ENCODE data around the gene TOMM70.
"Not testable (repeated sequence)": the region's sequence is repeated elsewhere in the genome, so short reads cannot be mapped to it uniquely, and the experiment has no call there.

TOMM70 gene

DNA sequence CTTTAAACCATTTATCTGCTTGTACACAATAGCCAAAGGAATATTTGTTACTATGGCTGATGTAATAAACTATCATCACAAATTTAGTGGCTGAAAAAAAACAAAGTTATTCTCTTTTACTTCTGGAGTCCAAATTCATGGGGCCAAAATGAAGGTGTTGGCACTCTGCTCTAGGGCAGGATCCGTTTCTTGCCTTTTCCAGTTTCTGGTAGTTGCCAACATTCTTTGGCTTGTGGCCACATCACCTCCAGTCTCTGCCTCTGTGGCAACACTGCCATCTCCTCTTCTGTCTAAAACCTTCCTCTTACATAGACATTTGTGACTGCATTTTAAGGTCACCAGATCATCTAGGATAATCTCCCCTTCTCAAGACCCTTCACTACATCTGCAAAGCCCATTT, 39.0 kb downstream of the TOMM70 start:
- no peak for DNase-seq

DNA sequence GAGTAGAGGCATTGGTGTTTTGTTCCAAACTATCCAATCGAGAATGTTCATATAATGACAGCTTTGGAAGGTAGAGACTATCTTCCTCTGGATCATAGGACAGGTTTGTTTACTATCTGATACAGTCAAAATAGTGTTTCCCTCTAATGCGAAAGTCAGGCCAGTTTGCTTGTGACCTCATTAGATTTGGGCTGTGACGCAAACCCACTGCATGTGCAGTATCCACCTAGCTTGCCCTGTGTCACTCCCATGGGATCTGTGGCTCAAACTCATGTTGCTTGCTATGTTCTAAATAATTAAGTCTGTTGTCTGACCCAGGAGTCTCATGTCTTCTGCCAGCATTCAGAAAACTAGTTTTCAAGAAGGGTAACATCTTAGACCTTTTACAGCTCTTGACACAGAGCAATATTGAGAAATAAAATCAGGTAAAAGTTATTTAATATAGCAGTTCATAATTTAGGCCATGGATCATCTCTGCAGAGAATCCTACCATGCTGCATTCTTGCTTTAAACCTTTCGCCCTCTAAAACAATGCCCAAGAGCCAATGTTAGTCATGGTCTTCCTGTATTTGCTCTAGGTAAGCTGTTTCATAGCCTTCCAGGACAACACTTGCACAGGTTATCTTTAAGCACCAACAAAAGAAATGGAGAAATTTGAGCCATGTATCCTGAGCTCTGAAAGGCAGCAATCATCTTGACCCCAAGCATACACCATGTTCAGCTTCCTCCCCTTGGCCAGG, 40.0 kb downstream of the TOMM70 start:
- DNase-seq, result no peak

DNA sequence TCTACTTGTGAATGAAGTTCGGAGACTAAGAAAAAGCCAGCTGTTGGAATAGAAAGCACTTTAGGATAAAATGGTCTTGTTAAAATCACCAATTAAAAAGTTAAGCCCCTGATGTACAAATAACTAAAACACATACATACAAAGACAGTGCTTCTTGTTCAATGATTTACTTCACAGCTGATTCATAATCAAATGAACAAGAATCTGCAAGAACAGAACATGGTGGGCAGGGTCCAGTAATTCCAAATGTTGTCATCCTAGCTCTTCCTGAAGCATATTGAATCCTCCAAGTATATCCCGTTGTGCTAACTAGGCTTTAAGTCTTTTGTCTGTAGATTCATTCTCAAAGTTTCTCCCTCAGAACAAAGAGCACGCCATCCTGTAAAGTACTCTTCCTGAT, 41.9 kb downstream of the TOMM70 start:
- DNase-seq, result no peak

DNA sequence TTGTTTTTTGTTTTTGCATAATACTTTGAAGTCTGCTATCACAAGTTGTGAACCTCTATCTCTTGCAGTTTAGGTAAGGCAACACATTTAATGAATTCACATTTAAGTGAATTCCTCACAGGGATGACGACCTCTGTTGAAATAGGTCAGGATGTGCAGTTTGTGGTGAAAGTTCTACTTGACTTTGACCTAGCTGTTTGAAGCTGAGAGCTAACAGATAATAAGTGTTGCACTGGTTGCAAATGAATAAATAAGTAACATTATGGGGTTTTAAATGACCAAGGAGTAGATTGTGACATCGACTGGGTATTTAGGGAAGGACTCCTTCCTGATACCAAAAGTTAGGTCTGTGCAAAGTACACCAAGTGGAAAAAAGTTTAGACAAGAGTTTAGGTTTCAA, 42.5 kb downstream of the TOMM70 start:
- DNase-seq, result no peak

DNA sequence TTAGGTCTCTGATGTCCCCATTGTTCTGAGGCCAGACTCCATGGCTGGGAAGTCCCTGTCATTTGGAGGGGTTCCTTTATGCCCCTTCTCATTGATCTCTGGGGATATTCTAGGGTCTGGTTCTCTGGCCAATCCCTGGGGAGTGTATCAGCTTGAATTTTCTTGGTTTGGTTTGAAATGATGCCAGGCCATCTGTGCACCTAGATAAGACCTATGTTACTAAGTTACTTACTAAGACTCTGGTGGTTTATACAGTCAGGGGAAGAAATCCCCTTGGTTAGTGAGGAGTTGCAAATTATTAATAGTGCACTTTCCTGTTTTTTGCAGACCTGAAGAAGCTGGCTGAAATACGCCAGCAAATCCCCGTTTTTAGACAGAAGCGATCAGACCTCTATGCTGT, 46.0 kb downstream of the TOMM70 start:
- no peak for DNase-seq

DNA sequence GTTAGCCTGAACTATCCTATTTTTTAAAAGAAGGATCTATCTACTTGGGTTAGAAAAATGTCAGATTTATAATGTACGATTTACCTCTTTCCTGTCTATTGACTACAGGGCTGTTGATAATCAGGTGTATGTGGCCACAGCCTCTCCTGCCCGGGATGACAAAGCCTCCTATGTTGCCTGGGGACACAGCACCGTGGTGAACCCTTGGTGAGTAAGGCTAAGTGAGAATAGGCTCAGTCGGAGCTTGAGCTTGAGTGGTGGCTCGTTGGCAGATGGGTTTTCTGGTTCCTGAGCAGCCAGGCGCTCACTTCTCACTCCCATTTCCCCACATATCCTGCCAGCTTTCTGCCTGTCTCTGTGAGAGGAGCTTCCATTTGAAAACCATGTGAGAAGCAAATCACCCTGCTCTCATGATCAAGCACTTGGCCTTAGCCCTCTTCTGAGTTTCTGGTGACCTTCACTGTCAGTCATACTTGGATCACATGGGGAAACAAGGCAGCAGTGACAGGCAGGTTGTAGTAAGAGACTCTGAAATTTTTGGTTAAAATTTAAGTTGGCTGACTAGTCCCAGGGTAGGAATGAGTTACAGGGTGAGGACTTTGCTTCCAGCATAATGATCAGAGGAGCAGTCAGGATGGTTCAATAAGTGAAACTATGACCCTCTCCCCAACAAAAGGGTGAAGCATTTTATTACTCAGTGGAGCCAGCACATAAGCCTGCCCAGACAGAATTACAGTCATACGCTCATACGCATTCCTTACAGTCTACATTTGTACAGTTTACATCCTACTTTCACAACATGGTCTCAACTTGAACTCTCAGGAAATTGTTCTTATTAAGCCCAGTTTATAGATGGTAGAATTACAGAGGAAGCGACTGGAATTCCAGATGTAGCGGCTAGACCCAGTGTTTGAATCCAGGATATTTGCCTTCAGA, 48.3 kb downstream of the TOMM70 start:
- DNase-seq, result no peak

DNA sequence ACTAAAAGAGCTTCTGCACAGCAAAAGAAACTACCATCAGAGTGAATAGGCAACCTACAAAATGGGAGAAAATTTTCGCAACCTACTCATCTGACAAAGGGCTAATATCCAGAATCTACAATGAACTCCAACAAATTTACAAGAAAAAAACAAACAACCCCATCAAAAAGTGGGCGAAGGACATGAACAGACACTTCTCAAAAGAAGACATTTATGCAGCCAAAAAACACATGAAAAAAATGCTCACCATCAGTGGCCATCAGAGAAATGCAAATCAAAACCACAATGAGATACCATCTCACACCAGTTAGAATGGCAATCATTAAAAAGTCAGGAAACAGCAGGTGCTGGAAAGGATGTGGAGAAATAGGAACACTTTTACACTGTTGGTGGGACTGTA, 49.1 kb downstream of the TOMM70 start:
- DNase-seq, result not testable (repeated sequence)

DNA sequence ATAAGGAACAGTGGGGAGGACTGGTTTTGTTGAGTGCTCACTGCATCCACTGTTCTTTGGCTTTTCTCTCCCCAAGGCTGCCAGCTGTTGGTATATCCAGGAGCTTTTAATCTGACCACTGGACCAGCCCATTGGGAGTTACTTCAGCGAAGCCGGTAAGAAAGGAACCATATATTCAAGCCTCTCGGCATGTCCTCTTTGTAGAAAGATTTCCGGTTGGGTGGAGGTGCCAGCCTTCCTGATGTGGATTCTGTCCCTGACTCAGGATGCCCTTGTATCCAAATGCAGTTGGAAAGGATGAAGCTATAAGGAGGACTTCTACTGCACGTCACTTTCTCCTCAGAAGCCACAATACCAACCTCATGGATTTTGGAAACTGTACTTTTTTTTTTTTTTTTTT, 52.2 kb downstream of the TOMM70 start:
- no peak for DNase-seq

DNA sequence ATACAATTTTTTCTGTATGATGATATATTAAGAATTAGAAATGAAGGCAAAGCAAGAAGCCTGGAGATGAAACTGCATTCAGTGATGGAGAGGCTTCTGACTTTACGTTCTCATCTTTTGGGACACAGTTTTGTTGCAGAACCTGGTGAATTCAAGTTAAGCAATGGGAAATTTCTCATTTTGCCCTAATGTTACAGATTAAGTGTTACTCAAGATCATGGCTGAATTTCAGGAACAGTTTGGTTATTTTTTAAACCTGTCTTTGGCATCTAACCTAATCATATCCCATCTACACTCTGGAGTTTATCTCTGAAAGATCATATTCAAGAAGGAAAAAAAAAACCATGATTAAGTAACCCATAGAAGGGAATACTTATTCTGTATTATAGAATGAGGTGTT, 60.4 kb downstream of the TOMM70 start:
- no peak for DNase-seq

DNA sequence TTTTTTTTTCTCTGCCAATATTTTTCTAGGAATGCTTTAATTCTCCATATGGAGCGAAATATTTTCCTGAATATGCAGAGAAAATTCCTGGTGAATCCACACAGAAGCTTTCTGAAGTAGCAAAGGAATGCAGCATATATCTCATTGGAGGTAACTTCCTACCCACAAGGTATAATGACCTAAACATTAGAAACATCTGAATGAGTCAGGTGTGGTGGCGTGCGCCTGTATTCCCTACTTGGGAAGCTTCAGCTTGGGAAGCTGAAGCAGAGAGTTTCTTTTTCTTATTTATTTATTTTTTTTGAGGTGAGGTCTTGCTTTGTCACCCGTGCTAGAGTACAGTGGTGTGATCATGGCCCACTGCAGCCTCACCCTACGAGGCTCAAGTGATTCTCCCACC, 61.1 kb downstream of the TOMM70 start:
- DNase-seq, result no peak

DNA sequence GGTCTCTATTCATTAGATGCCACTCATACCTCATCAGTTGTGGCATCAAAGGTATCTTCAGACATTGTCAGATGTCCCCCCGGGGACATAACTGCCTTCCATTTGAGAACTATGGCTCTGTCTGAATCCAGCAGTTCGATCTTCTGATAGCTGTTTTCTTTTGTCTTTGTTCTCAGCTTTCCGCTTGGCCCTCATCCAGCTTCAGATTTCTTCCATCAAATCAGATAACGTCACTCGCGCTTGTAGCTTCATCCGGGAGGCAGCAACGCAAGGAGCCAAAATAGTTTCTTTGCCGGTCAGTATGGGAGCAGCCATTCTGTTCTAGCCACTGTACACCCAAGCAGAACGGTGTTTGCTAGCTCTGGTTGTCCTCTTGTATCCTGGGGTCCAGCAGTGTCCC, 62.0 kb downstream of the TOMM70 start:
- no peak for DNase-seq

DNA sequence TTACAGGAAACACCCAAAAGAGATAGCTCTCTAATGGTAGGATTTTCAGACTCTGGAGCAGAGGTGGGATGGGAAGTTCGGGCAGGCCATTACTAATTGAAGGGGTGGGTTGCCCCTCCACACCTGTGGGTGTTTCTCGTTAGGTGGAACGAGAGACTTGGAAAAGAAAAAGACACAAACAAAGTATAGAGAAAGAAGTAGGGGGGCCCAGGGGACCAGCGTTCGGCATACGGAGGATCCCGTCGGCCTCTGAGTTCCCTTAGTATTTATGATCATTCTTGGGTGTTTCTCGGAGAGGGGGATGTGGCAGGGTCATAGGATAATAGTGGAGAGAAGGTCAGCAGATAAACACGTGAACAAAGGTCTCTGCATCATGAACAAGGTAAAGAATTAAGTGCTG, 64.7 kb downstream of the TOMM70 start:
- not testable (repeated sequence) for DNase-seq

DNA sequence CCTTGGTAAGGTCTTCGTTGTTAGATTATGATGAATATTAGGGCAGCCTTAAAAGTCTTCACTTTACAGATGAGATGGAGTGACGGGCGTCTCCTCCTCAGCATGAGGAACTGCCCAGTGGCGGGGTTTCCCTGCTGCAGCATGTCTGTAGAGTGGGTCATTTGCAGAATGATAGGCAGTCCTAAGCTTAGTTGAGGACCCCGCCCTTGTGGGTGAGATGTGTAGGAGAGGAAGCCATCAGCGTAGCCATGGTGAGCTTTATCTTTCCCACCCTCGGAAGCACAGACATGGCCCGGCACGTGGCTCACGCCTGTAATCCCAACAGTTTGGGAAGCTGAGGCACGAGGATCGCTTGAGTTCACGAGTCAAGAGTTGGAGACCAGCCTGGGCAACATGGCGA, 65.5 kb downstream of the TOMM70 start:
- DNase-seq, result peak; percentile 47 to 51

DNA sequence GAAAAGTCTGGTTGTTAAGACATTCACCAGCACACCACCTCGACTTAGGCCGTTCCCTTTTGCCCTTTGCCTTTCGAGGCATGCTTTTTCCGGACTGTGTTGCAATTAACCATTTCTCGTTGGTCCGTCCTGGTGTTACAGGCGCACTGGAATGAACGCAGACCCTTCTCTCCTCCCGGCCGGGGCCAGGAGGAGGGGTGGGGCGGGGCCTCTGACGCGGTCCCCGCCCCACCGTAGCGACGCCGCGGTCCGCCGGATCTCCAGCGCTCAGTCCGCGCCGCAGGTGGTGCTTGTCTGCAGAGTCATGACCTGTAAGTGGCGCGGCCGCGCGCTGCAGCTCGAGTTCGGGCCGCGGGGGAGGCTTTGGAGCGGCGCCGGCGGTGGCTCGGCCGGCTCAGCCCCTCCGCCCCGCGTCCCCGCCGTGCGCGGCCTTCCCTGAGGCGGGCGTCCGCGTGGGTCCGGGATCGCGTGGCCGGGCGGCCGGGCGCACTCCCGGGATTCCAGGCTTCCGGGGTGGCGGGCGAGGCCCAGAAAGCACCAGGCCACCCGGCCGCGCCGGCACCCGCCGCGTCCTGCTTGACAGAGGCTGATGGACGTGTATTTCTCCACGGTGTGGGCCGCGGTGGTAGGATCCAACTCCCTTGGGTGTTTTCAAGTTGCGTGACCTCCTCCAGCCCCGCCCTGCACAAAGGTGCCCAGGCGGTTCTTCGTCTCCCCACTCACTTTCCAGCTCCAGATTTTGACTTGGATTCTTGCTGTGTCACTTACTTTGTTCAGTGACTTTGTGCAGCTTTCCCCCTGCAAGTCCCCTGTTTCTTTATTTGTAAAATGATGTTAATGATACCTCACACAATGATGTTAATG, 66.2 kb downstream of the TOMM70 start, which contains the start of gene NIT2:
TSS of gene NIT2 (plus strand) at position 270 of the 864 bp plus-strand sequence. CDS start at position 305, 35 bp downstream.
- peak; percentile 81 to 82 for DNase-seq

DNA sequence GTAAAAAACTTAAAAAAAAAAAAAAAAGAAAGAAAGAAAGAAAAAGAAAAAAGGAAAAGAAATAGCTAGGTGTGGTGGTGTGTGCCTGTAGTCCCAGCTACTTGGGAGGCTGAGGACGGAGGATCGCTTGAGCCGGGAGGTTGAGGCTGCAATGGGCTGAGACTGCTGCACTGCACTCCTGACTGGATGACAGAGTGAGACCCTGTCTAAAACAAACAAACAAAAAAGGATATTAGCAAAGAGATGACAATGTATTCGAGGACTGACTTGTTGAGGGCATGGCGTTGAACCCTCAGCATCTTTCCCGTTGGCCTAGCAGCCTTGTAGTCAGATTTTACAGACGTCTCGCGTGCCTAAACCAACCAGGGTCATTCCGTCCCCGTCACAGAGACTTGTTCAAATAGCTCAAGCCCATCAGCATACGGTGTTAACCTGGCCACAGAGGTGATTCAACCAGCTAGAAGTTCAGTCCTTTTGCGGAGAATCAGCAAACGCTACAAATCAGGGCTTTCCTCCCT, 66.9 kb downstream of the TOMM70 start:
- no peak for DNase-seq

DNA sequence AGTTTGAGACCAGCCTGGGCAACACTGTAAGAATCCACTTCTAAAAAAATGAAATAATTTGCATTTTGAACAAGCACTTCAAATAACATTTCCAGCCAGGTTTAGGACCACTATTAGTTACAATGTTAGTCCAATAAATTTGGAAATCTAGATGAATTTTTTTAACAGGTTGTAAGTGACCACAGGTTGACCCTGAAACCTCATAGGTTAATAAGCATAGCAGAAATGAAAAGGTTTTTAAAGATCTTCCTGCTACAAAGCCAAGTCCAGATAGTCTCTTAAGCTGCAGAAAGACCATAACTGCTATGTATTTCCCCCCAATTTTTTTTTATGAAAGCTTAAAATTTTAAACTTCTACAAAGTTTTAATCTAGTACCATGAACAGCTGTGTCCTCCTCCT, 67.8 kb downstream of the TOMM70 start:
- no peak for DNase-seq

DNA sequence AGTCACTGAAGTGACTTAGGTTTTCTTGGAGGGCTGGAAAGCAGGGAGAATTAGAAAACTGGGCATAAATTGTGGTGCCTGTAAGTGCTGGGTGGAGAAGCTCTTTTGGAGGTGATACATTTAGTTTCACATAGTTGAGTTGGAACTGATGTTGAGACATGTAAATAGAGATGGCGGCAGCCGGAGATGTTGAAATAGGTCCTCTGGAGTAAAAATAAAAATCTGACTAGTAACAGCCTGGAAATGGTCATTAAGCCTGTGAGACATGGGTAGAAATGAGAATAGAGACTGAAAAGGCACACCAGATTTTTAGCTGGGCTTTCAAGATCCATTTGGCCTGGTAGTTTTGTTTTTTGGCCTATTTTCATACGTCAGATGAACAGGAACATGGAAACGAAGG, 69.2 kb downstream of the TOMM70 start:
- no peak for DNase-seq

DNA sequence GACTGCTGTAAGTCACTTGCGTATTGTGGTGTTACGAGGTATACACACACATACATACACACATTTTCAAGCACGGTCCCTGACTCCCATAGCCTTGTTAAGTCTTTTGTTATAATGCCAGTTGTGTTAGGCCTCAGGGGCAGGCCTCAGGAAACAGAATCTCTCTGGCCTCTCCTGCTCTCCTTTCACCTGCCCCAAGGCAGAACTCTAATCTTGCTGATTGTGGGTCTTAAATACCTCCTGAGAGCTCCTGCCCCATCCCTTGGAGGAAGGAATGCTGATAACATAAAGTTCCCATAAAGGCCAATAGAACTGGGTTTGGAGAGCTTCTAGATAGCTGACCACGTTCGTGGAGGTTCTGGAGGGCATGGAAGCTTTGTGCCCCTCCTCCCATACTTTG, 70.2 kb downstream of the TOMM70 start:
- DNase-seq, result no peak

DNA sequence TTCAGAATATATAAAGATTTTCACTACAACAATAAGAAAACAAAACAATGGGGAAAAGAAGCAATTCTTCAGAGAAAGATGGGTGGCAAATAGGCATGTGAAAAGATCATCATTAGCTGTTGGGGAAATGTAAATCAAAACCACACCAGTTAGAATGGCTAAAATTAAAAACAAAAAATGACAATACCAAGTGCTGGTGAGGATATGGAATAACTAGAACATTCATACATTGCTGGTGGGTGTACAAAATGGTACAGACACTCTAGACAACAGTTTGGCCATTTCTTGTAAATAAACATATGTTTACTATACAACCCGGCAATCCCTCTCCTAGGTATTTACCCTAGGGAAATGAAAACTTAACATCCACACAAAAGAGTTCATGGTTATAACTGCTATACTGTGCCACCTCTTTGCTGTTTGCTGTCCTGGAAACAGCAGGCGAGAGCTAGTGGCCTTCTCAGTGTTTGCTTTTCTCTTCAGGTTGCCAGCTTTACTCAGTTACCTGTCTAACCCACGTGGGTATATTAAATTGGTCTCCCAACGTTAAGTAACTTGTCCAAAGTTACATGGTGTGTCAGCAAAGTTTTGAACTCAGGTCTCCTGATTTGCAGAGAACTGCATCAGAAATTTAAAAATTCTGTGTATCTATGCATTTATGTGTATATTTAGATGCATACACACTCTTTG, 70.9 kb downstream of the TOMM70 start:
- no peak for DNase-seq

DNA sequence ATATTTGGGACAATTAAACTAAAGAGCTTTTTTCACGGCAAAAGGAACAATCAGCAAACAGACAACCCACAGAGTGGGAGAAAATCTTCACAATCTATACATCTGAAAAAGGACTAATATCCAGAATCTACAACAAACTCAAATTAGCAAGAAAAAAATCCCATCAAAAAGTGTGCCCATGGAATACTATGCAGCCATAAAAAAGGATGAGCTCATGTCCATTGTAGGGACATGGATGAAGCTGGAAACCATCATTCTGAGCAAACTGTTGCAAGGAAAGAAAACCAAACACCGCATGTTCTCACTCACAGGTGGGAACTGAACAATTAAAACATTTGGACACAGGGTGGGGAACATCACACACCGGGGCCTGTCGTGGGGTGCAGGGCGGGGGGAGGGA, 73.5 kb downstream of the TOMM70 start:
- not testable (repeated sequence) for DNase-seq

DNA sequence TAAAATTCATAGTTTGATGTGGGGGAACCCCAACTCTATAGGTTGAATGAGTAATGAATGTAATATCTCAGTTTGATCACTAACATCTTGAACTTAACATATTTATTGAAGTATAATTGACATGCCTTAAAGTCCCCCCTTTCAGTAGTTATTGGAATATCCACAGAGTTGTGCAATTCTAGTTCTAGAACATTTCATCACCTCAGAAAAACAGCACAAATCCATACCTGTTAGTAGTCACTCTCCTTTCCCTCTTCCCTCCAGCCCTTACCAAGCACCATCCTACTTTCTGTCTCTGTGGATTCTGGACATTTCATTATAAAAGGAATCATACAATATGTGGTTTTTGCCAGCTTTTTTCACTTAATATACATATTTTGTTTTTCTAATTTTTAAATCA, 75.1 kb downstream of the TOMM70 start:
- no peak for DNase-seq

DNA sequence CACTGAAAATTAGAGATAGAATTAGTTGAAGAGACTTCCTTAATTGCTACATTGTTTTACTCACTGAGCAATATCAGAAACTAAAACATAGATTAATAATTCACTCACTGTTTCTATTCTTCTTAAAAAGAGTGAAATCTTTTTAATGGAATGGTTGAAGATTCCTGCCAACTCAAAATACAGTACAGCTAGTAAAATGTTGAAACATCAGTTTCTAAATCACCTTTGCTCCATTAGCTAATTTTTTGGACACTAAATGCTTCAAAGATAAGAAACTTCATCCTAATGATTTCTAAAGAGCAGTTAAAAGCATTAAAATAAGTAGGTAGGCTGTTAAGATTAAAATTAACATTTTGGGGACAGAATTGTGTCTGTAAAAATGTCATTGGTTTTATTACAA, 76.8 kb downstream of the TOMM70 start:
- DNase-seq, result no peak

All from inflammatory macrophage (primary cell).